Ishikawa (cell line): ENCODE measurements around the gene CA5B.

ENCODE experiments used
- CEBPB ChIP-seq: IDR thresholded peaks from 2 replicates; pipeline ENCODE4 v1.6.1; 2012
- CREB1 ChIP-seq: IDR thresholded peaks from 2 replicates; pipeline ENCODE4 v1.6.1; 2012; ENCODE audit warnings: low read depth
- EGR1 ChIP-seq: IDR thresholded peaks from 2 replicates; pipeline ENCODE4 v1.6.1; 2012
- EP300 ChIP-seq: IDR thresholded peaks from 2 replicates; pipeline ENCODE4 v1.6.1; 2012; ENCODE audit warnings: borderline replicate concordance
- FOXM1 ChIP-seq: IDR thresholded peaks from 2 replicates; pipeline ENCODE4 v1.6.1; 2012; ENCODE audit warnings: low read depth, borderline replicate concordance
- NFIC ChIP-seq: IDR thresholded peaks from 2 replicates; pipeline ENCODE4 v1.6.1; 2012
- RAD21 ChIP-seq: IDR thresholded peaks from 2 replicates; pipeline ENCODE4 v1.6.1; 2012; ENCODE audit warnings: low read depth
- TAF1 ChIP-seq: IDR thresholded peaks from 2 replicates; pipeline ENCODE4 v1.6.1; 2012; ENCODE audit warnings: low read depth, mild to moderate bottlenecking
- TCF12 ChIP-seq: IDR thresholded peaks from 2 replicates; pipeline ENCODE4 v1.6.1; 2012; ENCODE audit warnings: low read depth
- TEAD4 ChIP-seq: IDR thresholded peaks from 2 replicates; pipeline ENCODE4 v1.6.1; 2012
- YY1 ChIP-seq: IDR thresholded peaks from 2 replicates; pipeline ENCODE4 v1.6.1; 2012; ENCODE audit warnings: low read depth
- ZBTB7A ChIP-seq: IDR thresholded peaks from 2 replicates; pipeline ENCODE4 v1.6.1; 2012; ENCODE audit warnings: low read depth
- TF ChIP-seq, protein P1 (sequence below): IDR thresholded peaks from 2 replicates; pipeline ENCODE4 v1.6.1; 2012
- TF ChIP-seq, protein P2 (sequence below): IDR thresholded peaks from 2 replicates; pipeline ENCODE4 v1.6.1; 2012; ENCODE audit warnings: low read depth, mild to moderate bottlenecking
- TF ChIP-seq, protein P3 (sequence below): IDR thresholded peaks from 2 replicates; pipeline ENCODE4 v1.6.1; 2012

The CA5B gene, protein sequence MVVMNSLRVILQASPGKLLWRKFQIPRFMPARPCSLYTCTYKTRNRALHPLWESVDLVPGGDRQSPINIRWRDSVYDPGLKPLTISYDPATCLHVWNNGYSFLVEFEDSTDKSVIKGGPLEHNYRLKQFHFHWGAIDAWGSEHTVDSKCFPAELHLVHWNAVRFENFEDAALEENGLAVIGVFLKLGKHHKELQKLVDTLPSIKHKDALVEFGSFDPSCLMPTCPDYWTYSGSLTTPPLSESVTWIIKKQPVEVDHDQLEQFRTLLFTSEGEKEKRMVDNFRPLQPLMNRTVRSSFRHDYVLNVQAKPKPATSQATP

DNA sequence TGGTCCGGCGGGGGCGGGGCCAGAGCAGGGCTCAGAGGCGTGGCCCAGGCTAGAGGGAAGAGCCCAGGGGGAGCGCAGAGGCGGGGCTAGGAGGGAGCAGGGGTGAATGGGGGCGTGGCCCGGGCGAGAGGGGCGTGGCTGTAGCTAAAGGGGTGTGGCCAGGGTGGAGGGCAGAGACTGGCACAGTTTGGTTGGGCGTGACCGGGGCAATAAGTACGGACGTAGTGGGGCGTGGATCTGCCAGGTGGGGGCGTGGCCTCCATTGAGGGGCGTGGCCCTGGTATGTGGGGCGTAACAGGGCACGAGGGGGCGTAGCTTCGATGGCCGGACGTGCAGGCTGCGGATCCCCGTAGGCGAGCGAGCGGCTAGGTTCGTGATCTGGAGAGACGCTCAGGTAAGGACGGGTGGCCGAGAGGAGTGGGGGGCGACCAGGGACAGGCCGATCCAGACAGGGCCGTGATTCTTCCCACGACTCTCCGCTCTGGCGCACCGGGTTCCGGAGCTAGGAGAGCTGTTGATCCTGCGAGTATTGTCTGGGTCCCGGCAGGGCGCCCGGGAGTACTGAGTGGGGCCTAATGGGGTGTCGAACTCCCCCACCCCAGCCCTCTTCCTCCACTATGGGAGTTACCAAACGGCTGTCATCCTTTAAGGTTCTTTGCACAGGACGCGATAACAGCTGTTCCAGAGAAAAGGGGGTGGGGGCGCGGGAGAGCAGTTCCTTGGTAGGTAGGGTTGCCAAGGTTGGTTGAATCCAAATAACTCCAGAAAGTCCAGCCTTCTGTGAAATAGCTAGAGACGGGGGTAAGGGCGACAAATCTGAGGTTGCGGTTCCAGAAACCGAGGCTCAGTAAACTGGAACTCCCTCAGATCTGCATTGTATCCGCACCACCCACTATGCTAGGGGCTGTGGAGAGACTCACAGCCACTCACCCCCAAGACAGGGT lies at the start of gene CA5B:
Gene CA5B, plus strand, starts transcription at position 312 of the 944 bp plus-strand sequence. CDS start 11,754 bp downstream, outside the sequence.
- TF ChIP-seq, protein P1, sequence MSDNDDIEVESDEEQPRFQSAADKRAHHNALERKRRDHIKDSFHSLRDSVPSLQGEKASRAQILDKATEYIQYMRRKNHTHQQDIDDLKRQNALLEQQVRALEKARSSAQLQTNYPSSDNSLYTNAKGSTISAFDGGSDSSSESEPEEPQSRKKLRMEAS = 0 out of 2 replicates have a peak, but pooled peaks have one; percentile 24
- TF ChIP-seq TEAD4 (peak; percentile 54), TAF1 (no peak)

DNA sequence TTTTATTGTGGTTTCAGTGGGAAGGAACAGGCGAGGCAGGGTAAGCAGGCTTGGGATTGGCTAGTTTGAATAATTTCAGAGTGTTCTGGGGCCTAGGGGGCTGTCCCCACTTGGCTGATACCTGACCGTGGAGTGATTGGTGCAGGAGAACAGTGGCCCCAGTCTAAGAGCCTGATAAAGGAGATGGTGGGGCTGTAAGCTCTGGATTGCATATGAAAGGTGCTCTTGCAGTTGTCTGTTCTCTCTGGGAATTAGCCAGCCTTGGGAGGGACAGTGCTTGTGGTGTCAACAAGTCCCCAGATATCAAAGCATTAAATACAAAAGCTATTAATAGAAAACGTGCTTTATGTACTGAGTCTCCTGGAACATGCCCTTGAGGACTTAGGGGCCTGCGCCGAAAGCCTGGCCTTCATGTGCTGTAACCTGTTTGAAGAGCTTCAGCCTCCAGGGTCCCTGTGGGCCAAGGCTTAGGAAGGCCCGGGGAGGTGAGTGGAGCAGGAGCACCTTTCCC lies 43.1 kb upstream of the CA5B start:
- TF ChIP-seq CREB1 = no peak
- no peak for TF ChIP-seq RAD21

DNA sequence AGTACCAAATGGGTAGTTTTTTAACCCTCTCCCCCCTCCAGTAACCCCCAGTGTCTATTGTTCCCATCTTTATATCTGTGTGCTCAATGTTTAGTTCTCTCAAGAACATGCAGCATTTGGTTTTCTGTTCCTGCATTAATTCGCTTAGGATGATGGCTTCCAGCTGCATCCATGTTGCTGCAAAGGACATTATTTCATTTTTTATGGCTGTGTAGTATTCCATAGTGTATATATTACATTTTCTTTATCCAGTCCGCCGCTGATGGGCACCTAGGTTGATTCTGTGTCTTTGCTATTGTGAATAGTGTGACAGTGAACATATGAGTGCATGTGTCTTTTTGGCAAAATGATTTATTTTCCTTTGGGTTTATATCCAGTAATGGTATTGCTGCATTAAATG lies 41.6 kb upstream of the CA5B start:
- TF ChIP-seq CREB1 = no peak
- no peak for TF ChIP-seq RAD21
- TF ChIP-seq FOXM1 = no peak
- no peak for TF ChIP-seq EGR1
- no peak for TF ChIP-seq YY1

DNA sequence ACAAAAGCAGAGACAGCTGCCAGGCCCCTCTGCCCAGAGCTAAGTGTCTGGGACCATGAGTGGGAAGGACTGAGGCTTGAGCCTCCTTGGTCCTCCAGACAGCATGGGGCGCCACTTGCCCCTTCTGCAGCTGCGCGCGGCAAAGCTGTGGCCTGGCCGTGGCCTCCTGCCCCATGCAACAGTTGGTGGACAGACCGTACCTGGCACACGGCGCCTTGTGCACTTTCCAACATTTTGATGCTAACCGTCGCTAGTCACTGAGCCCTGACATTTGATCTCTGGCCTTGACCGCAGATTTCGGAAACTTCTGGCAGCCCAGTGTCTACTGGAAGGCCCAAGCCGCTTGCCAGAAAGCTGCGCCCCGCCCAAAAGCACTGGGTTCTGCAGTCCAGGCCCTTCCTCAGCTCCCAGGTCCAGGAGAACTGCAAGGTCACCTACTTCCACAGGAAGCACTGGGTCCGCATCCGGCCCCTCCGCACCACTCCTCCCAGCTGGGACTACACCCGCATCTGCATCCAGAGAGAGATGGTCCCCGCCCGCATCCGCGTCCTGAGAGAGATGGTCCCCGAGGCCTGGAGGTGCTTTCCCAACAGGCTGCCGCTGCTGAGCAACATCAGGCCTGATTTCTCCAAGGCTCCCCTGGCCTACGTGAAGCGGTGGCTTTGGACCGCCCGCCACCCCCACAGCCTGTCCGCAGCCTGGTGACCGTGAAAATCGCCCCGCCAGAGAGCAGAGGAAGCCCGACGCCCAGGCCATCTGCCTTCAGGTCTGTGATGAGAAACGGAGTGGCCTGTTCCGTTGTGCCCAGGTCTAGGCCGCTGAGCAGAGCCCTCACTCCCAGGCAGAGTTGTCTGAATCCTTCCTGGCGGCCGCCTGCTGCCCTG lies 35.3 kb upstream of the CA5B start:
- TF ChIP-seq EGR1 (no peak), YY1 (no peak), NFIC (no peak), TEAD4 (no peak), CREB1 (no peak), TCF12 (no peak), RAD21 (no peak), ZBTB7A (no peak), FOXM1 (no peak), CEBPB (no peak), EP300 (no peak), TAF1 (no peak)
- TF ChIP-seq, protein P2, sequence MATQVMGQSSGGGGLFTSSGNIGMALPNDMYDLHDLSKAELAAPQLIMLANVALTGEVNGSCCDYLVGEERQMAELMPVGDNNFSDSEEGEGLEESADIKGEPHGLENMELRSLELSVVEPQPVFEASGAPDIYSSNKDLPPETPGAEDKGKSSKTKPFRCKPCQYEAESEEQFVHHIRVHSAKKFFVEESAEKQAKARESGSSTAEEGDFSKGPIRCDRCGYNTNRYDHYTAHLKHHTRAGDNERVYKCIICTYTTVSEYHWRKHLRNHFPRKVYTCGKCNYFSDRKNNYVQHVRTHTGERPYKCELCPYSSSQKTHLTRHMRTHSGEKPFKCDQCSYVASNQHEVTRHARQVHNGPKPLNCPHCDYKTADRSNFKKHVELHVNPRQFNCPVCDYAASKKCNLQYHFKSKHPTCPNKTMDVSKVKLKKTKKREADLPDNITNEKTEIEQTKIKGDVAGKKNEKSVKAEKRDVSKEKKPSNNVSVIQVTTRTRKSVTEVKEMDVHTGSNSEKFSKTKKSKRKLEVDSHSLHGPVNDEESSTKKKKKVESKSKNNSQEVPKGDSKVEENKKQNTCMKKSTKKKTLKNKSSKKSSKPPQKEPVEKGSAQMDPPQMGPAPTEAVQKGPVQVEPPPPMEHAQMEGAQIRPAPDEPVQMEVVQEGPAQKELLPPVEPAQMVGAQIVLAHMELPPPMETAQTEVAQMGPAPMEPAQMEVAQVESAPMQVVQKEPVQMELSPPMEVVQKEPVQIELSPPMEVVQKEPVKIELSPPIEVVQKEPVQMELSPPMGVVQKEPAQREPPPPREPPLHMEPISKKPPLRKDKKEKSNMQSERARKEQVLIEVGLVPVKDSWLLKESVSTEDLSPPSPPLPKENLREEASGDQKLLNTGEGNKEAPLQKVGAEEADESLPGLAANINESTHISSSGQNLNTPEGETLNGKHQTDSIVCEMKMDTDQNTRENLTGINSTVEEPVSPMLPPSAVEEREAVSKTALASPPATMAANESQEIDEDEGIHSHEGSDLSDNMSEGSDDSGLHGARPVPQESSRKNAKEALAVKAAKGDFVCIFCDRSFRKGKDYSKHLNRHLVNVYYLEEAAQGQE = no peak
- TF ChIP-seq, protein P1 = no peak
- TF ChIP-seq, protein P3, sequence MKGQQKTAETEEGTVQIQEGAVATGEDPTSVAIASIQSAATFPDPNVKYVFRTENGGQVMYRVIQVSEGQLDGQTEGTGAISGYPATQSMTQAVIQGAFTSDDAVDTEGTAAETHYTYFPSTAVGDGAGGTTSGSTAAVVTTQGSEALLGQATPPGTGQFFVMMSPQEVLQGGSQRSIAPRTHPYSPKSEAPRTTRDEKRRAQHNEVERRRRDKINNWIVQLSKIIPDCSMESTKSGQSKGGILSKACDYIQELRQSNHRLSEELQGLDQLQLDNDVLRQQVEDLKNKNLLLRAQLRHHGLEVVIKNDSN = no peak

DNA sequence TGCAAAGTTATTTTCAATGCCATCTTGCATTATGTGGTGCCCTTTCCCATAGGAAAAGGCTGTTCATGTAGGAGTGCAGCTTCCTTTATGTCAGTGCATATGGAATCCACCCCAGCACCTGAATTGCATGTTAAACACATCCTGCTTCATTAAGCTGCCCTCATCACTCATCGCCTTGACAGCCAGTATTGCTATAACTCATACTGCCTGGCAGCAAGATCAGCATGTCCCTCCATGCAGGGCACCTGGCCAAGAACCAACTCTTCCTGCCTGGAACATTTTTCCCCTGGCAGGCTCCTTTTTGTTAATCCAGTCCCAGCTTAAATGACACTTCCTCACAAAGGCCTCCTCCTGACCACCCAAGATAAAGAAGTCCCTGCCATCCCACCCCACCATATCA lies 23.5 kb upstream of the CA5B start:
- TF ChIP-seq, protein P3 = no peak
- no peak for TF ChIP-seq YY1
- TF ChIP-seq TCF12 = peak; percentile 34; the same call in 1 of the 2 replicates
- TF ChIP-seq TEAD4 = no peak; the same call in 1 of the 2 replicates
- TF ChIP-seq RAD21 = no peak
- TF ChIP-seq, protein P1 = 0 out of 2 replicates have a peak, but pooled peaks have one; percentile 20
- TF ChIP-seq, protein P2 = no peak
- TF ChIP-seq CREB1 = no peak
- TF ChIP-seq EGR1 = no peak
- no peak for TF ChIP-seq TAF1
- no peak for TF ChIP-seq CEBPB
- peak; percentile 71 for TF ChIP-seq NFIC
- no peak for TF ChIP-seq EP300
- TF ChIP-seq ZBTB7A = no peak
- TF ChIP-seq FOXM1 = no peak
